ENCODE results near the gene SORCS2. TPM values are rescaled to one million over a fixed set of nuclear protein-coding genes. Genes with fewer than 3 reads are reported as not detected.

The SORCS2 gene
- total RNA-seq, 1 donor from 2014 or later, result not detected

GRCh38 chr4:7351014-7351413 lies 158.7 kb downstream of the SORCS2 start:
- intact Hi-C loops (cut with micrococcal nuclease), result no loop called here
- Mint-ChIP-seq H3K27ac (no peak overlapping the region), H3K36me3 (ENCODE audit: low read depth) (no peaks in the 10 kb centered on the region), H3K4me1 (no peaks in the 10 kb centered on the region), H3K4me3 (no peak overlapping the region), H3K9me3 (peaks cover 6% of the 10 kb centered on the region), H3K27me3 (no peaks in the 10 kb centered on the region)
- ChIA-PET POLR2A (no interaction called here), CTCF (no interaction called here)
- DNase-seq, result no peak
- ATAC-seq (ENCODE audit: low read depth), result no peak
- TF ChIP-seq CTCF (IDR thresholded peaks at IDR 0.05), result no peak

GRCh38 chr4:7352486-7352885 lies 160.1 kb downstream of the SORCS2 start:
- no peaks in the 10 kb centered on the region for H3K4me1 Mint-ChIP-seq
- POLR2A ChIA-PET, result no interaction called here
- ATAC-seq (ENCODE audit: low read depth), result no peak
- TF ChIP-seq CTCF (IDR thresholded peaks at IDR 0.05), result no peak
- H3K27ac Mint-ChIP-seq, result no peak overlapping the region
- no peaks in the 10 kb centered on the region for H3K9me3 Mint-ChIP-seq
- intact Hi-C loops (cut with micrococcal nuclease), result no loop called here
- no peak overlapping the region for H3K4me3 Mint-ChIP-seq
- CTCF ChIA-PET, result no interaction called here
- H3K27me3 Mint-ChIP-seq, result no peaks in the 10 kb centered on the region
- H3K36me3 Mint-ChIP-seq (ENCODE audit: low read depth), result no peaks in the 10 kb centered on the region
- no peak for DNase-seq

- CTCF ChIA-PET, result no interaction called here
- ATAC-seq (ENCODE audit: low read depth) (no peak), DNase-seq (no peak)
- intact Hi-C loops (cut with micrococcal nuclease), result no loop called here
- no peaks in the 10 kb centered on the region for H3K9me3 Mint-ChIP-seq
- POLR2A ChIA-PET, result no interaction called here
- H3K27me3 Mint-ChIP-seq, result no peaks in the 10 kb centered on the region
- H3K4me3 Mint-ChIP-seq, result no peak overlapping the region
- no peak overlapping the region for H3K27ac Mint-ChIP-seq
- TF ChIP-seq CTCF (IDR thresholded peaks at IDR 0.05), result no peak
- no peaks in the 10 kb centered on the region for H3K4me1 Mint-ChIP-seq
- H3K36me3 Mint-ChIP-seq (ENCODE audit: low read depth), result no peaks in the 10 kb centered on the region
These were observed 160.9 kb downstream of the SORCS2 start for GRCh38 chr4:7353046-7353790.

- POLR2A ChIA-PET, result no interaction called here
- no peaks in the 10 kb centered on the region for H3K36me3 Mint-ChIP-seq (ENCODE audit: low read depth)
- CTCF ChIA-PET, result no interaction called here
- H3K4me1 Mint-ChIP-seq, result no peaks in the 10 kb centered on the region
- no peak overlapping the region for H3K27ac Mint-ChIP-seq
- ATAC-seq (ENCODE audit: low read depth) (no peak), DNase-seq (no peak)
- H3K9me3 Mint-ChIP-seq, result no peaks in the 10 kb centered on the region
- TF ChIP-seq CTCF (IDR thresholded peaks at IDR 0.05), result no peak
- intact Hi-C loops (cut with micrococcal nuclease), result no loop called here
- no peaks in the 10 kb centered on the region for H3K27me3 Mint-ChIP-seq
- no peak overlapping the region for H3K4me3 Mint-ChIP-seq
These were observed 161.7 kb downstream of the SORCS2 start for GRCh38 chr4:7353846-7354610.

GRCh38 chr4:7354927-7355326 lies 162.6 kb downstream of the SORCS2 start:
- no peak for DNase-seq
- POLR2A ChIA-PET, result no interaction called here

More at GRCh38 chr4:7354927-7355326, 162.6 kb downstream of the SORCS2 start:
- no peaks in the 10 kb centered on the region for H3K9me3 Mint-ChIP-seq
- intact Hi-C loops (cut with micrococcal nuclease), result no loop called here
- ATAC-seq (ENCODE audit: low read depth), result no peak
- no peak overlapping the region for H3K4me3 Mint-ChIP-seq
- H3K27me3 Mint-ChIP-seq, result no peaks in the 10 kb centered on the region
- no peak for TF ChIP-seq CTCF (IDR thresholded peaks at IDR 0.05)
- H3K36me3 Mint-ChIP-seq (ENCODE audit: low read depth), result no peaks in the 10 kb centered on the region
- H3K4me1 Mint-ChIP-seq, result no peaks in the 10 kb centered on the region
- H3K27ac Mint-ChIP-seq, result no peak overlapping the region
- CTCF ChIA-PET, result no interaction called here

Measured in activated B cell treated with CpG ODN at 0.5 μM for 24 hours (primary cell).